ENCODE results near the gene MCRS1. TPM values are rescaled to one million over a fixed set of nuclear protein-coding genes. Genes with fewer than 3 reads are reported as not detected.

MCRS1 gene
- total RNA-seq, 4 donors from 2014 or later, result 43.7 to 71.9 (median 56.4) TPM

GRCh38 chr12:49537752-49538509 lies 30.0 kb downstream of the MCRS1 start:
- DNase-seq (ENCODE audit: extremely low spot score), result no peak
- Histone ChIP-seq H3K27ac (replicated peaks in 1 of 4) (no peak overlapping the region), H3K9me3 (no peaks in the 10 kb centered on the region), H3K36me3 (no peaks in the 10 kb centered on the region), H3K27me3 (peaks cover 6 to 59% (median 25%) of the 10 kb centered on the region in 4 donors), H3K4me3 (peak overlapping the region; percentile 50 to 67 (median 54)), H3K4me1 (peaks cover 14 to 27% (median 23%) of the 10 kb centered on the region in 4 donors)
- WGBS, result under 1% methylated on average over 39 of the region's 61 CpGs
- intact Hi-C loops (cut with DNase I), result no loop called here
- no peak for TF ChIP-seq CTCF (IDR thresholded peaks at IDR 0.05)
- TF ChIP-seq EP300 (IDR thresholded peaks at IDR 0.05), result no peak
- TF ChIP-seq POLR2AphosphoS5 (IDR thresholded peaks at IDR 0.05), result no peak
- TF ChIP-seq POLR2A (IDR thresholded peaks at IDR 0.05; ENCODE audit: low read depth), result no peak

GRCh38 chr12:49537231-49537751 lies 30.7 kb downstream of the MCRS1 start:
- WGBS, result 29% methylated on average over 13 of the region's 13 CpGs
- intact Hi-C loops (cut with DNase I), result no loop called here
- Histone ChIP-seq H3K9me3 (no peaks in the 10 kb centered on the region), H3K4me3 (peak overlapping the region; percentile 50 to 67 (median 54)), H3K4me1 (peaks cover 14 to 27% (median 23%) of the 10 kb centered on the region in 4 donors), H3K36me3 (no peaks in the 10 kb centered on the region), H3K27ac (replicated peaks in 1 of 4) (no peak overlapping the region), H3K27me3 (peaks cover 6 to 59% (median 25%) of the 10 kb centered on the region in 4 donors)
- no peak for DNase-seq (ENCODE audit: extremely low spot score)
- TF ChIP-seq CTCF (IDR thresholded peaks at IDR 0.05) (no peak), EP300 (IDR thresholded peaks at IDR 0.05) (no peak), POLR2AphosphoS5 (IDR thresholded peaks at IDR 0.05) (no peak), POLR2A (IDR thresholded peaks at IDR 0.05; ENCODE audit: low read depth) (no peak)

GRCh38 chr12:49536526-49537071 lies 31.3 kb downstream of the MCRS1 start:
- TF ChIP-seq POLR2AphosphoS5 (IDR thresholded peaks at IDR 0.05) (no peak), EP300 (IDR thresholded peaks at IDR 0.05) (no peak), POLR2A (IDR thresholded peaks at IDR 0.05; ENCODE audit: low read depth) (no peak), CTCF (IDR thresholded peaks at IDR 0.05) (no peak)
- 54% methylated on average over 3 of the region's 3 CpGs for WGBS
- Histone ChIP-seq H3K27ac (replicated peaks in 1 of 4) (no peak overlapping the region), H3K4me3 (no peak overlapping the region), H3K36me3 (no peaks in the 10 kb centered on the region), H3K4me1 (peaks cover 14 to 27% (median 23%) of the 10 kb centered on the region in 4 donors), H3K9me3 (no peaks in the 10 kb centered on the region), H3K27me3 (peaks cover 6 to 59% (median 25%) of the 10 kb centered on the region in 4 donors)
- intact Hi-C loops (cut with DNase I), result no loop called here
- DNase-seq (ENCODE audit: extremely low spot score), result no peak

- no peak for TF ChIP-seq CTCF (IDR thresholded peaks at IDR 0.05)
- TF ChIP-seq EP300 (IDR thresholded peaks at IDR 0.05), result no peak
- TF ChIP-seq POLR2A (IDR thresholded peaks at IDR 0.05; ENCODE audit: low read depth), result no peak
- no peak for TF ChIP-seq POLR2AphosphoS5 (IDR thresholded peaks at IDR 0.05)
- Histone ChIP-seq H3K27me3 (peaks cover 6 to 59% (median 25%) of the 10 kb centered on the region in 4 donors), H3K4me3 (no peak overlapping the region), H3K4me1 (peaks cover 14 to 27% (median 23%) of the 10 kb centered on the region in 4 donors), H3K36me3 (no peaks in the 10 kb centered on the region), H3K27ac (replicated peaks in 1 of 4) (no peak overlapping the region), H3K9me3 (no peaks in the 10 kb centered on the region)
- intact Hi-C loops (cut with DNase I), result no loop called here
- 91% methylated on average over 6 of the region's 6 CpGs for WGBS
- no peak for DNase-seq (ENCODE audit: extremely low spot score)
These were observed 31.9 kb downstream of the MCRS1 start for GRCh38 chr12:49535921-49536525.
